K562 (cell line): ENCODE results near the gene ASZ1. TPM values are rescaled to one million over a fixed set of nuclear protein-coding genes. Genes with fewer than 3 reads are reported as not detected.

Experiments used
- ARID4B ChIP-seq: sonication (generic); formaldehyde crosslinking; IDR thresholded peaks from 2 replicates; pipeline ENCODE4 v1.8.0; 2022; ENCODE audit warnings: mild to moderate bottlenecking, missing genetic modification reagents
- ASH1L ChIP-seq: fragments of 450-650 bp; IDR thresholded peaks from 2 replicates; pipeline ENCODE4 v1.6.1; 2018; ENCODE audit warnings: borderline replicate concordance, mild to moderate bottlenecking, low read depth; ENCODE audit not compliant: partially characterized antibody
- ATF4 ChIP-seq: fragments of 450-650 bp; formaldehyde crosslinking; IDR thresholded peaks from 2 replicates; pipeline ENCODE4 v1.4.0; 2022; ENCODE audit warnings: mild to moderate bottlenecking, moderate library complexity
- CBX3 ChIP-seq, 2 experiments: IDR thresholded peaks; 1 replicate in 1 of 2; 2 replicates in 1 of 2; pipeline ENCODE4 v1.6.1; 2012; ENCODE audit warnings: inconsistent platforms in 2 of 2, low read length in 2 of 2, borderline replicate concordance in 1 of 2, control low read depth in 1 of 2
- FOXK1 ChIP-seq: sonication (generic); formaldehyde crosslinking; IDR thresholded peaks from 2 replicates; pipeline ENCODE4 v1.8.0; 2022; ENCODE audit warnings: missing genetic modification reagents, mild to moderate bottlenecking, borderline replicate concordance
- NFIC ChIP-seq: fragments of 450-650 bp; IDR thresholded peaks from 2 replicates; pipeline ENCODE4 v1.6.1; 2017; ENCODE audit warnings: mild to moderate bottlenecking, inconsistent platforms
- PURB ChIP-seq: sonication (generic); formaldehyde crosslinking; IDR thresholded peaks from 2 replicates; pipeline ENCODE4 v1.9.0; 2021; ENCODE audit warnings: low read depth, mild to moderate bottlenecking, missing genetic modification reagents
- RREB1 ChIP-seq: fragments of 250-450 bp; sonication (Bioruptor Pico); IDR thresholded peaks from 2 replicates; pipeline ENCODE4 v1.4.0; 2020
- SAP30 ChIP-seq: fragments of 200-600 bp; sonication (generic); IDR thresholded peaks from 2 replicates; pipeline ENCODE4 v1.6.1; 2012; ENCODE audit warnings: borderline replicate concordance, low read depth, mild to moderate bottlenecking, moderate library complexity, low read length, control low read depth, inconsistent platforms; ENCODE audit not compliant: insufficient read depth, poor library complexity, severe bottlenecking
- SREBF2 ChIP-seq: sonication (generic); formaldehyde crosslinking; IDR thresholded peaks from 2 replicates; pipeline ENCODE4 v1.4.0; 2020; ENCODE audit warnings: mild to moderate bottlenecking, missing genetic modification reagents
- SRSF1 ChIP-seq: fragments of 200-400 bp; formaldehyde crosslinking; IDR thresholded peaks from 2 replicates; pipeline ENCODE4 v1.6.1; 2017; ENCODE audit warnings: mild to moderate bottlenecking, low read depth, low read length, moderate library complexity
- ZBTB1 ChIP-seq: sonication (generic); formaldehyde crosslinking; IDR thresholded peaks from 2 replicates; pipeline ENCODE4 v1.8.1; 2023; ENCODE audit warnings: missing genetic modification reagents, low read depth, mild to moderate bottlenecking, borderline replicate concordance
- ZBTB49 ChIP-seq: sonication (generic); formaldehyde crosslinking; IDR thresholded peaks from 2 replicates; pipeline ENCODE4 v1.8.0; 2022; ENCODE audit warnings: missing genetic modification reagents, mild to moderate bottlenecking, borderline replicate concordance
- polyA plus RNA-seq, 8 experiments: library from polyadenylated mRNA; depleted of rRNA in 4 of 8; stranded (reverse) in 5 of 8; unstranded in 3 of 8; fragments of >200 nt; fragmentation: Nextera tagmentation in 2 of 8; fragmentation: Illumina TruSeq in 1 of 8; extraction: Ambion mirVana in 2 of 8; extraction: Trizol in 1 of 8; gene quantifications; 2 replicates each; pipeline versions ENCODE4 v1.2.1 to v1.2.3, GENCODE V29; 2011 to 2014; ENCODE audit warnings: inconsistent platforms in 1 of 8, missing spikeins in 1 of 8
- total RNA-seq, 7 experiments: library from RNA; depleted of rRNA in 6 of 7; stranded (reverse); fragments of >200 nt in 6 of 7; fragmentation: Illumina TruSeq in 2 of 7; extraction: Trizol in 2 of 7; gene quantifications; 2 replicates each; pipeline versions ENCODE4 v1.2.1 to v1.2.3, GENCODE V29; 2011 to 2021; ENCODE audit warnings: low replicate concordance in 1 of 7

The ASZ1 gene
- total and polyA plus RNA-seq, 9 of the 15 experiments (the other 6 are each of a cell fraction or from before 2014, with no cell fraction given): not detected

GRCh38 chr7:117427258-117427701 is at the start of gene ASZ1 (continued):
- TF ChIP-seq SREBF2 (CRISPR knock-in tag) (0 out of 2 replicates have a peak, but pooled peaks have one; percentile 64), ARID4B (CRISPR knock-in tag) (no peak), NFIC (no peak), PURB (no peak), RREB1 (no peak), SAP30 (no peak), ASH1L (no peak), FOXK1 (no peak), ZBTB1 (CRISPR knock-in tag) (no peak), ZBTB49 (CRISPR knock-in tag) (no peak), CBX3 (IDR thresholded peaks at IDR 0.05; ENCODE audit: borderline replicate concordance in 1 of 2, low read length in 2 of 2) (peak in 1 of 2 experiments; percentile 15; a peak in 1 of 3 replicates), SRSF1 (no peak), ATF4 (CRISPR knock-in tag) (0 out of 2 replicates have a peak, but pooled peaks have one; percentile 14)
